GM21528 (cell line): ENCODE results near the gene ANKRD22.

ENCODE experiments used
- ATAC-seq: cut with Tn5 transposase; IDR thresholded peaks from one replicate; pipeline ENCODE4 v1.9.1; 2021; ENCODE audit warnings: mild to moderate bottlenecking, moderate library complexity; ENCODE audit not compliant: unreplicated experiment, low FRiP score

Gene ANKRD22

GRCh38 chr10:88803641-88804040, 48.0 kb downstream of the ANKRD22 start:
- ATAC-seq: no peak

DNA sequence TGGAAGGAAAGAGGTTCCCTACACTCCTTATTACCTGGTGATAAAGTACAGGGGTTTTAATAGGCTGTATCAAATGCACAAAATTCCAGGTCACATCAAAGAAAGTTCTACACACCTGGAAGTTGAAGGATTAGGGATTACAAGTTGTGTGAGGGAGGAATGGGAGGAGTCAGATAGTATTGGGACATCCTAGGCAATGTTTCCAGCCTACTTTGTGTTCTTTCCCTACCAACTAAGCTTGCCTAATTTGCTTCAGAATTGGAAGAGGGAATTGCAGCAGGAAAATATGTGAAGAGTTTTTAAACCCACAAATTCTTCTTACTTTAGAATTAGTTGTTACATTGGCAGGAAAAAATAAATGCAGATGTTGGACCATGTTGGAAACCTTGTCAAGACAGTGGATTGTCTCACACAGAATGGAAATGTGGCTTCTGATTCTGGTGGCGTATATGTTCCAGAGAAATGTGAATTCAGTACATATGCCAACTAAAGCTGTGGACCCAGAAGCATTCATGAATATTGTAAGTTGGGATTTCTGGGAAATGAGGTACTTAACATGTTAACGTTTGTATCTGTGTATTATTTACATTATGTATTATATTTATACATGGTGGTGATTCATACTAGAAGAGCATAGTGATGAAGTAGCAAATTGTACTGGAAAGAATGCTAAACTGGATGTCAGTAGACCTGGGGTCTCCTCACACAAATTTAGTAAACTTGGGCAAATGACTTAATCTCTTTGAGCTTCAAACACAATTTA, 48.9 kb downstream of the ANKRD22 start, which contains the start of gene LIPM:
TSS of gene LIPM (plus strand) at position 208 of the 763 bp plus-strand sequence. CDS start at position 375, 167 bp downstream.
- ATAC-seq: no peak

- no peak for ATAC-seq
These were observed 51.2 kb downstream of the ANKRD22 start for GRCh38 chr10:88800152-88801125.

GRCh38 chr10:88794731-88795130, 56.9 kb downstream of the ANKRD22 start:
- ATAC-seq: no peak

DNA sequence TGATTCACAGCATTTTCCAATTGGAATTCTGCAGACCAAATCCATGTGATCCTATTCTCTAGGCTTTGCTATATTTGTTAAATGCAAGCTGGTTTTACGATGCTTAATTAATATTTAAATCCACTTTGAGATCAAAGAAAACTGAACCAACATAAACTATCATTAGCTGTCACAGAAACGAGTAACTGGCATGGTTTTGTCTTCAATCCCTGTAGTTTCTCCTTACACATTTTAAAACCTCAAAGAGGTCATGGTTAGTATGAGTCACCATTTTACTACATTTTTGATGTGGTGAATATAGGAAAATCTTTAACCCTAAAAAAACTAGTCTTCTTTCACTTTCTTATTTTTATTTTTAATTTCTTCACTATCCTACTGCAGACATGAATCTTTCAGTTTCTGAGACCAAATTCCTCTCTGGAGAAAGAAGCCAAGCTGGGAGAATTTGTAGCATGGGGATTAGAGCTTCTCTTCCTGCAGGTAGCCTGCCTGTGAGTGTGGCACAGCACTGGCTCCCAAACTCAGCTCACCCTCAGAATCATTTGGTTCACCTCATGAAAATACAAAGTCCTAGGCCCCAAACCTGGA, 57.8 kb downstream of the ANKRD22 start:
- no peak for ATAC-seq

DNA sequence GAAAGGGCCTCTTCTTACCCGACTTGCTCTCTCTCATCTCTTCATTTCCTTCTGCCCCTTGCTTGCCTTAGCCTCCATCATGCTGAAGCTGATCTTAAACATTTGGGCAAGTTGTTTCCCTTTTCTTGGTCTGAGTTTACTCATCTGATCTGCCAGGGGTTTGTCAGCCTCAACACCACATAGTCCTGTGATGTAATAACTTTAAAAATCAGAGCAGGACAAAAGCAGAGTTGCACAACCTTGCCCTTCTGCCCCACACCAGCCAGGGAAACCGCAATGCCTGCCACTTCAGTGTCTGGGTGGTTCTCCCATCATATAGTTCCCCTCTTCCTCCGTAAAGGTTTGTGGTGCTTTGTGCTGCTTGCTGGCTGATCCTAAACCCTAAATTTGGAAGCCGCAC, 59.0 kb downstream of the ANKRD22 start:
- no peak for ATAC-seq

DNA sequence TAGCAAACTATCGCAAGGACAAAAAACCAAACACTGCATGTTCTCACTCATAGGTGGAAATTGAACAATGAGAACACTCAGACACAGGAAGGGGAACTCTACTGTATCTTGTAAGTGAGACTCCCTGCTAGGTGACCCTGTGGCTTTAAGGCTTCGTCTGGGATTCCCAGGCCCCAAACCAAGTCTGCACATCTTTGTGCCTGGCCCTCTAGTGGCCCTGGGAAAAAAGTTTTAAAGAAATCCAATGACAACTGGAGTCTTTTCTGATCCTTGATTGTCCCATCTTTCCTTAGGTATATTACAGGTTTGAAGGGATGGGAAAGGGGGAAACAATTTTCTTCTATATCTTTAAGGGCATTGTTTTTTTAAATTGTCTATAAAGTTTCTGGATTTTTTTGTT, 59.7 kb downstream of the ANKRD22 start:
- ATAC-seq: no peak

DNA sequence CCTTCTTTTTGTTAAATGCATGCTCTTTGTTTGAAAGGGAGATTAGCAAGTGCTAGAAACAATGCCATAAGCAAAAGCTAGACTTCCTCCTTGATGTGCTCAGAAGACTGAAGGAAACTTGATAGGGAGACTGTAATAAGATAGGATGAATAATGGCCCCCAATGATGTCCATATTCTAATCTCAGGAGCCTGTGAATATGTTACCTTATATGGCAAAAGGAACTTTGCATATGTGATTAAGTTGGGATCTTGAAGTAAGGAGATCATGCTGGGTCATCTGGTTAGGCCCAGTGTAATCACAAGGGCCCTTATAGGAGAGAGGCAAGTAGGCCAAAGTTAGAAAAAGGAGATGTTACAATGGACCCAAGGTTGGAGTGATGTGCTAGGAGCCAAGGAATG, 62.7 kb downstream of the ANKRD22 start:
- no peak for ATAC-seq

GRCh38 chr10:88787463-88787862, 64.2 kb downstream of the ANKRD22 start:
- ATAC-seq: no peak

DNA sequence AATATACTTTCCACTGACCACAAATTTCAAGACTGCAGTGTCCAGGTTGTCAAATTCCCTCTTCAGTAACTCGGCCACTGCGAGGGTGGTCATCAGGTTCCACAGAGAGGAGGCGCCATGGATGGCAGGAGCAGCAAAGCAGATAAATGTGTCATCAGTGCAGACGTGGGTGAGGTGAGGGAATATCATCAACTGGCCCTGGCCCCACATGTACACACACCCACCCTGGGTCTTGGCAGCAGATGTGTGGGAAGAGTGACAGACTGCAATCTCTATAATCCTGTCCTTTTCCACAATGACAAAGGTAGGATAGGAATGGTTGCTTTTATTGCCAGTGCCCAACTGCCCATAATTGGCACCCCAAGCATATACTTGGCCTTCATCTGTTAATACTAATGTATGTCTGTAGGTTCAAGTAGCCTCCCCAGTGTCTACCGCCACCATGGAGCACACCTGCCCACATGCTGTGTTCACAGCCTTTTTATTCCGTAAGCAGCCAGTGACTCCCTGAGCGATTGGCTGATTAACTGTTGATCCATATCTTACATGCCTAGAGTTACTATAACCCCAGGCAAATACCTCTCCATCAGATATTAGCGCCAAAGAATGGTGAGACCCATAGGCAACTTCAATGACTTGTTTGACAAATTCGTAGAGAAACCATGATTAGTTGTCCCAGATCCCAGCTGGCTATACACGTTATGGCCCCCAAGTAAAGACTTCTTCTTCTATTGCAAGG, 65.4 kb downstream of the ANKRD22 start:
- ATAC-seq: no peak

DNA sequence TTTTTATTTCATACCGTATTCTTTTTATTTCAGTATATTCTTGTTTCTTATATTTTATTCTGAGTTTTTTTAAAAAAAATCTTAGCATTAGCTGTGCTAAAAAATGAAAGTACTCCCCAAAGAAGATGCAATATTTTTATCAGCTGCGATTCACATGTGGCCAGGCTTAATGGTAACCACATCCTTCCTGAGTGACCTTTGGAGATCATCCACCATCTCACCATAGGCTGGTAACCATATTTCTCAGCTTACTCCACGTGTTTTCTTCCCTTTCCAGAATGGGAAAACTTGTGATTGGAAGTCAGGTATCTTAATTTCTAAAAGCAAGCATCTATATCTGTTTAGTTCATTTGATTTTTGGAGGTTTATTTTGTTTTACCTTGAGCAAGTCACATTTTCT, 67.9 kb downstream of the ANKRD22 start:
- no peak for ATAC-seq

- no peak for ATAC-seq
These were observed 69.4 kb downstream of the ANKRD22 start for GRCh38 chr10:88782222-88782621.

DNA sequence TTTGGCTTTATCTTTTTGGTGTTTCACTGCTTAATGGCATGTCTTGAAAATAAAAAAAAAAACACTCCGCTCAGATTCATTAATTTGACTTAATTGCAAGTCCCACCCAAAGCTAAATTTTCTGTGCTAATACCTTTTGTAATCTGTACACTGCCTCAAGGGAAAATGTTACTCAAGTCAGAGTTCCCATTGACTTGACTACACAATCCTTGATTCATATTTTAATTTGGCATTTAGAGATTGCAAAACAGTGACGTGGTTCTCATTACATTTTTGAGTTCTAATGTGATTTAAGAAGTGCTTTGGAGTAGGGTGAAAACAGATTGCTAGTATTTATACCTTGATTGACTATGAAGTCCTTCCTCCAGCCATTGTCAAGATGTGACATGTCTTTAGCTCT, 70.4 kb downstream of the ANKRD22 start:
- no peak for ATAC-seq
